DMS53 treated with DMSO at 0.1 percent for 48 hours (cell line): ENCODE measurements around the gene CDH13.

Experiments used
- DNase-seq: peaks from one replicate; lab custom pipeline; 2025; ENCODE audit not compliant: unreplicated experiment; lab: John Stamatoyannopoulos, UW

The CDH13 gene

GRCh38 chr16:83723901-83724300 lies 1097.1 kb downstream of the CDH13 start:
- DNase-seq: no peak

GRCh38 chr16:83724585-83724984 lies 1097.8 kb downstream of the CDH13 start:
- DNase-seq: no peak

- DNase-seq: no peak
Measured at GRCh38 chr16:83725313-83725712, 1098.5 kb downstream of the CDH13 start.

- no peak for DNase-seq
Measured at GRCh38 chr16:83727018-83727417, 1100.2 kb downstream of the CDH13 start.

GRCh38 chr16:83727751-83728352 lies 1101.1 kb downstream of the CDH13 start:
- DNase-seq: no peak

GRCh38 chr16:83728492-83728891 lies 1101.7 kb downstream of the CDH13 start:
- DNase-seq: no peak

GRCh38 chr16:83730812-83731211 lies 1104.0 kb downstream of the CDH13 start:
- no peak for DNase-seq

- DNase-seq: no peak
Measured at GRCh38 chr16:83732536-83732935, 1105.8 kb downstream of the CDH13 start.

- no peak for DNase-seq
Measured at GRCh38 chr16:83733301-83733700, 1106.5 kb downstream of the CDH13 start.

- no peak for DNase-seq
Measured at GRCh38 chr16:83734136-83734535, 1107.4 kb downstream of the CDH13 start.

- DNase-seq: no peak
Measured at GRCh38 chr16:83737729-83738354, 1111.1 kb downstream of the CDH13 start.

- DNase-seq: no peak
Measured at GRCh38 chr16:83738923-83739503, 1112.2 kb downstream of the CDH13 start.

- DNase-seq: no peak
Measured at GRCh38 chr16:83742124-83742899, 1115.5 kb downstream of the CDH13 start.

- DNase-seq: no peak
Measured at GRCh38 chr16:83743241-83743640, 1116.5 kb downstream of the CDH13 start.

- no peak for DNase-seq
Measured at GRCh38 chr16:83743720-83744119, 1117.0 kb downstream of the CDH13 start.

GRCh38 chr16:83744441-83744981 lies 1117.7 kb downstream of the CDH13 start:
- DNase-seq: no peak

GRCh38 chr16:83746611-83747010 lies 1119.8 kb downstream of the CDH13 start:
- no peak for DNase-seq

- DNase-seq: no peak
Measured at GRCh38 chr16:83747936-83748335, 1121.2 kb downstream of the CDH13 start.

GRCh38 chr16:83755391-83755790 lies 1128.6 kb downstream of the CDH13 start:
- no peak for DNase-seq

- no peak for DNase-seq
Measured at GRCh38 chr16:83762141-83762991, 1135.6 kb downstream of the CDH13 start.

- no peak for DNase-seq
Measured at GRCh38 chr16:83762992-83763358, 1136.2 kb downstream of the CDH13 start.
